Activated CD4-positive, alpha-beta memory T cell treated with anti-CD3 and anti-CD28 coated beads, Interleukin-2, amount 10 ng/mL, durations not matched to agents 7 days and 5 days (primary cell): ENCODE data around the gene SHBG. TPM values are rescaled to one million over a fixed set of nuclear protein-coding genes. Genes with fewer than 3 reads are reported as not detected.

Experiments
- CTCF ChIA-PET: fragments of 350-600 bp; sonication (Branson Sonifier 250); formaldehyde crosslinking; loops from one replicate; lab custom pipeline; 2021; ENCODE audit warnings: antibody characterized with exemption, inconsistent platforms; lab: Charles Lee
- POLR2A ChIA-PET: fragments of 350-600 bp; sonication (Branson Sonifier 250); formaldehyde crosslinking; loops from one replicate; lab custom pipeline; 2021; ENCODE audit warnings: antibody characterized with exemption; lab: Charles Lee
- DNase-seq: peaks from one replicate; pipeline ENCODE4 v3.0.0-alpha.2; 2020
- H3K27ac Mint-ChIP-seq: one replicate; pipeline ENCODE4 v1.8.0; 2021; ENCODE audit warnings: mild to moderate bottlenecking, mixed read lengths
- H3K27me3 Mint-ChIP-seq: one replicate; pipeline ENCODE4 v1.8.0; 2021; ENCODE audit warnings: mixed read lengths
- H3K36me3 Mint-ChIP-seq: one replicate; pipeline ENCODE4 v1.8.0; 2021; ENCODE audit warnings: low read depth, mixed read lengths
- H3K4me1 Mint-ChIP-seq: one replicate; pipeline ENCODE4 v1.8.0; 2021; ENCODE audit warnings: mixed read lengths
- H3K4me3 Mint-ChIP-seq: one replicate; pipeline ENCODE4 v1.8.0; 2021; ENCODE audit warnings: mild to moderate bottlenecking, mixed read lengths
- H3K9me3 Mint-ChIP-seq: one replicate; pipeline ENCODE4 v1.8.0; 2021; ENCODE audit warnings: mixed read lengths
- total RNA-seq, 2 experiments: library from RNA; stranded (reverse); gene quantifications; one replicate each; pipeline ENCODE4 v1.2.3, GENCODE V29; 2021

The SHBG gene
- total RNA-seq, 2 experiments from 2014 or later: not detected

- H3K27me3 Mint-ChIP-seq: no peaks in the 10 kb centered on the region
- H3K36me3 Mint-ChIP-seq: peaks cover 47% of the 10 kb centered on the region
- DNase-seq: no peak
- H3K4me1 Mint-ChIP-seq: peaks cover 5% of the 10 kb centered on the region
- H3K27ac Mint-ChIP-seq: no peak overlapping the region
- ChIA-PET POLR2A (interaction anchor here (1.1 to 8.7 kb wide), 2 partner anchors 8 to 11 kb away, joined by 3 to 72 read pairs; partner anchors contain the start of genes TP53 and WRAP53), CTCF (interaction anchor here (1.8 kb wide), 1 partner anchor 10 kb away, joined by 10 read pairs; the partner anchor contains the start of genes TP53 and WRAP53)
- H3K4me3 Mint-ChIP-seq: no peak overlapping the region
- H3K9me3 Mint-ChIP-seq: peaks cover 12% of the 10 kb centered on the region
These were observed 47.6 kb downstream of the SHBG start for GRCh38 chr17:7677388-7678067.

Other genes starting within 250 kb of the SHBG start
- gene TNK1, start 249.0 kb upstream of the SHBG start, total RNA-seq: under 1 TPM; 0.25 to 0.86 TPM
- 100 to 1,000 TPM; 149 to 156 TPM for gene PLSCR3, start 235.6 kb upstream of the SHBG start, total RNA-seq
- gene TMEM256, start 226.0 kb upstream of the SHBG start, total RNA-seq: 10 to 100 TPM; 73.2 to 77.0 TPM
- gene NLGN2, start 222.3 kb upstream of the SHBG start, total RNA-seq: 1 to 10 TPM; 3.2 to 3.7 TPM
- not detected for gene SPEM1, start 209.8 kb upstream of the SHBG start, total RNA-seq
- gene SPEM2, start 204.5 kb upstream of the SHBG start, total RNA-seq: not detected
- gene SPEM3, start 201.3 kb upstream of the SHBG start, total RNA-seq: not detected
- gene TMEM102, start 194.7 kb upstream of the SHBG start, total RNA-seq: 10 to 100 TPM; 18.0 TPM
- gene FGF11, start 190.6 kb upstream of the SHBG start, total RNA-seq: 10 to 100 TPM in 1 of 2 experiments, 1 to 10 TPM in 1; 8.9 to 10.8 TPM
- gene CHRNB1, start 185.1 kb upstream of the SHBG start, total RNA-seq: 10 to 100 TPM; 13.0 to 14.6 TPM
- gene ZBTB4, start 150.5 kb upstream of the SHBG start, total RNA-seq: 10 to 100 TPM; 27.4 to 27.9 TPM
- gene SLC35G6, start 148.7 kb upstream of the SHBG start, total RNA-seq: not detected
- gene POLR2A, start 145.8 kb upstream of the SHBG start, total RNA-seq: 100 to 1,000 TPM; 169 to 172 TPM
- 10 to 100 TPM; 79.8 to 86.7 TPM for gene TNFSF12, start 81.1 kb upstream of the SHBG start, total RNA-seq
- 1 to 10 TPM; 1.8 to 2.0 TPM for gene TNFSF13, start 71.4 kb upstream of the SHBG start, total RNA-seq
- gene SENP3, start 68.2 kb upstream of the SHBG start, total RNA-seq: 10 to 100 TPM; 37.6 to 39.9 TPM
- gene CD68, start 50.5 kb upstream of the SHBG start, total RNA-seq: 10 to 100 TPM; 34.5 to 36.0 TPM
- gene MPDU1, start 46.3 kb upstream of the SHBG start, total RNA-seq: 10 to 100 TPM; 54.1 to 58.6 TPM
- under 1 TPM; 0.30 to 0.40 TPM for gene SOX15, start 40.0 kb upstream of the SHBG start, total RNA-seq
- 10 to 100 TPM; 30.4 to 31.2 TPM for gene FXR2, start 15.2 kb upstream of the SHBG start, total RNA-seq
- gene SAT2, start 2.3 kb upstream of the SHBG start, total RNA-seq: 10 to 100 TPM; 36.2 to 37.9 TPM
- under 1 TPM; 0.25 to 0.50 TPM for gene ATP1B2, start 20.8 kb downstream of the SHBG start, total RNA-seq
- 100 to 1,000 TPM; 123 TPM for gene TP53, start 57.4 kb downstream of the SHBG start, total RNA-seq
- 10 to 100 TPM; 18.6 to 18.8 TPM for gene WRAP53, start 58.3 kb downstream of the SHBG start, total RNA-seq
- not detected for gene EFNB3, start 75.1 kb downstream of the SHBG start, total RNA-seq
- gene DNAH2, start 87.6 kb downstream of the SHBG start, total RNA-seq: not detected
- 10 to 100 TPM; 20.9 to 23.7 TPM for gene KDM6B, start 204.1 kb downstream of the SHBG start, total RNA-seq
- gene TMEM88, start 224.9 kb downstream of the SHBG start, total RNA-seq: 1 to 10 TPM in 1 of 2 experiments, under 1 TPM in 1; 0.78 to 1.5 TPM
- 10 to 100 TPM; 69.8 to 76.9 TPM for gene NAA38, start 227.4 kb downstream of the SHBG start, total RNA-seq
- gene CYB5D1, start 227.9 kb downstream of the SHBG start, total RNA-seq: 1 to 10 TPM; 5.3 to 7.5 TPM